ENCODE results near the gene RUFY3.

The RUFY3 gene

DNA sequence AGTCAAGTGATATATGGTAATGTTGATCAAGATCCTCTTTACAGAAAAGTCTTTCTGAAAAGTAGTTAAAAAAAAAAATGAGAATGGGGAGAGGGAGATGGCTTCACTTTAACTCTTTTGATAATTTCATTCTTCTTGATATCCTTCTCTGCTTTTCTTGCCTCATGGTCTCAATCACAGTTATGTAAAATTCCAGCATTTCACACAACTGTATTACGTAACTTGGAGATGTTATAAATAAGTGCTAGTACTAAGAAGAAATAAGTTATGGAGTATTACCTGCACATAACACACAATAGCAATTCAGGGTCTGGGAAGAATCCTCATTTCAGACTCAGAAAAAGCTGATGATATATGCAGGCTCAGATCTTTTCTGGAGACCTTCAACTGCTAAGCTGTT is 22.0 kb downstream of the RUFY3 start:
- no peak overlapping the region for H3K4me3 ChIP-seq (ENCODE audit: low read depth, low read length)
- TF ChIP-seq, protein P1, sequence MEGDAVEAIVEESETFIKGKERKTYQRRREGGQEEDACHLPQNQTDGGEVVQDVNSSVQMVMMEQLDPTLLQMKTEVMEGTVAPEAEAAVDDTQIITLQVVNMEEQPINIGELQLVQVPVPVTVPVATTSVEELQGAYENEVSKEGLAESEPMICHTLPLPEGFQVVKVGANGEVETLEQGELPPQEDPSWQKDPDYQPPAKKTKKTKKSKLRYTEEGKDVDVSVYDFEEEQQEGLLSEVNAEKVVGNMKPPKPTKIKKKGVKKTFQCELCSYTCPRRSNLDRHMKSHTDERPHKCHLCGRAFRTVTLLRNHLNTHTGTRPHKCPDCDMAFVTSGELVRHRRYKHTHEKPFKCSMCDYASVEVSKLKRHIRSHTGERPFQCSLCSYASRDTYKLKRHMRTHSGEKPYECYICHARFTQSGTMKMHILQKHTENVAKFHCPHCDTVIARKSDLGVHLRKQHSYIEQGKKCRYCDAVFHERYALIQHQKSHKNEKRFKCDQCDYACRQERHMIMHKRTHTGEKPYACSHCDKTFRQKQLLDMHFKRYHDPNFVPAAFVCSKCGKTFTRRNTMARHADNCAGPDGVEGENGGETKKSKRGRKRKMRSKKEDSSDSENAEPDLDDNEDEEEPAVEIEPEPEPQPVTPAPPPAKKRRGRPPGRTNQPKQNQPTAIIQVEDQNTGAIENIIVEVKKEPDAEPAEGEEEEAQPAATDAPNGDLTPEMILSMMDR (IDR thresholded peaks at IDR 0.05; ENCODE audit: low read depth, low read length): no peak

GRCh38 chr4:70746179-70746839 is 24.5 kb downstream of the RUFY3 start:
- no peak overlapping the region for H3K4me3 ChIP-seq (ENCODE audit: low read depth, low read length)
- TF ChIP-seq, protein P1 (IDR thresholded peaks at IDR 0.05; ENCODE audit: low read depth, low read length): no peak

GRCh38 chr4:70747874-70748273 is 26.1 kb downstream of the RUFY3 start:
- TF ChIP-seq, protein P1 (IDR thresholded peaks at IDR 0.05; ENCODE audit: low read depth, low read length): no peak
- H3K4me3 ChIP-seq (ENCODE audit: low read depth, low read length): no peak overlapping the region

- H3K4me3 ChIP-seq (ENCODE audit: low read depth, low read length): no peak overlapping the region
- TF ChIP-seq, protein P1 (IDR thresholded peaks at IDR 0.05; ENCODE audit: low read depth, low read length): no peak
These were observed 27.5 kb downstream of the RUFY3 start for GRCh38 chr4:70749313-70749712.

GRCh38 chr4:70752236-70752635 is 30.5 kb downstream of the RUFY3 start:
- H3K4me3 ChIP-seq (ENCODE audit: low read depth, low read length): no peak overlapping the region
- TF ChIP-seq, protein P1 (IDR thresholded peaks at IDR 0.05; ENCODE audit: low read depth, low read length): no peak

GRCh38 chr4:70753630-70754029 is 31.9 kb downstream of the RUFY3 start:
- TF ChIP-seq, protein P1 (IDR thresholded peaks at IDR 0.05; ENCODE audit: low read depth, low read length): no peak
- H3K4me3 ChIP-seq (ENCODE audit: low read depth, low read length): no peak overlapping the region

- TF ChIP-seq, protein P1 (IDR thresholded peaks at IDR 0.05; ENCODE audit: low read depth, low read length): no peak
- no peak overlapping the region for H3K4me3 ChIP-seq (ENCODE audit: low read depth, low read length)
These were observed 32.7 kb downstream of the RUFY3 start for GRCh38 chr4:70754470-70754869.
